Measurements from ENCODE around the gene SAMHD1.

Gene SAMHD1

GRCh38 chr20:36855241-36855657, 96.3 kb downstream of the SAMHD1 start:
- no peak overlapping the region for H3K4me3 ChIP-seq (ENCODE audit: low read depth, low read length)
- in situ Hi-C loops (cut with HindIII; ENCODE audit: low sequenced_read_pairs) = no loop called here
- no peak for TF ChIP-seq CTCF (IDR thresholded peaks at IDR 0.05; ENCODE audit: low read depth, low read length, missing control alignments)
- DNase-seq (ENCODE audit: low read depth) = no peak

- in situ Hi-C loops (cut with HindIII; ENCODE audit: low sequenced_read_pairs) = no loop called here
- TF ChIP-seq CTCF (IDR thresholded peaks at IDR 0.05; ENCODE audit: low read depth, low read length, missing control alignments) = no peak
- DNase-seq (ENCODE audit: low read depth) = no peak
- no peak overlapping the region for H3K4me3 ChIP-seq (ENCODE audit: low read depth, low read length)
These were observed 96.9 kb downstream of the SAMHD1 start for GRCh38 chr20:36854348-36855240.

- in situ Hi-C loops (cut with HindIII; ENCODE audit: low sequenced_read_pairs) = no loop called here
- TF ChIP-seq CTCF (IDR thresholded peaks at IDR 0.05; ENCODE audit: low read depth, low read length, missing control alignments) = no peak
- no peak overlapping the region for H3K4me3 ChIP-seq (ENCODE audit: low read depth, low read length)
- DNase-seq (ENCODE audit: low read depth) = no peak
These were observed 99.3 kb downstream of the SAMHD1 start for GRCh38 chr20:36852187-36852586.

GRCh38 chr20:36851490-36851889, 100.0 kb downstream of the SAMHD1 start:
- no peak for TF ChIP-seq CTCF (IDR thresholded peaks at IDR 0.05; ENCODE audit: low read depth, low read length, missing control alignments)
- DNase-seq (ENCODE audit: low read depth) = no peak
- in situ Hi-C loops (cut with HindIII; ENCODE audit: low sequenced_read_pairs) = no loop called here
- H3K4me3 ChIP-seq (ENCODE audit: low read depth, low read length) = no peak overlapping the region

GRCh38 chr20:36850759-36851158, 100.7 kb downstream of the SAMHD1 start:
- no peak for TF ChIP-seq CTCF (IDR thresholded peaks at IDR 0.05; ENCODE audit: low read depth, low read length, missing control alignments)
- no peak overlapping the region for H3K4me3 ChIP-seq (ENCODE audit: low read depth, low read length)
- in situ Hi-C loops (cut with HindIII; ENCODE audit: low sequenced_read_pairs) = no loop called here
- DNase-seq (ENCODE audit: low read depth) = no peak

- no peak for DNase-seq (ENCODE audit: low read depth)
- in situ Hi-C loops (cut with HindIII; ENCODE audit: low sequenced_read_pairs) = no loop called here
- TF ChIP-seq CTCF (IDR thresholded peaks at IDR 0.05; ENCODE audit: low read depth, low read length, missing control alignments) = no peak
- H3K4me3 ChIP-seq (ENCODE audit: low read depth, low read length) = no peak overlapping the region
These were observed 102.0 kb downstream of the SAMHD1 start for GRCh38 chr20:36849333-36850065.
